ENCODE data around the gene GPR160.

DNA sequence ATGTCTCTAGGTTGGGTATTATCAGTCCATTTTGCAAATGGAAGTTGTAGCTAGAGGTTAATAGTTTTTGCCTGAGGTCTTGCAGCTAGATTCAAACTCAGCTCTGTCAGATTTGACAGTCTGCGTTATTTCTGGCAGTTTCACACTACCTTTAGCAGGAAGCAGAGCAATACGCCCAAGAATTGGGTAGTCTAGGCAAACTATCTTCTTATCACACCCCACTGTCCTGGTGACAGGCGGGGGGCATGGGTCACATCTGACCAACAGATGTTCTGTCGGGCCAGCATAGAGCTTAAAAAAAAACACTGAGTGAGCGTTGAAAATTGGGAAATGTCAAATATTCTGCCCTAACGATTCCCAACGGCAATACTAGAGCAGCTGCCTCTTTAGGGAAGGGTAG lies 5.7 kb downstream of the GPR160 start:
- TF ChIP-seq, protein P1, sequence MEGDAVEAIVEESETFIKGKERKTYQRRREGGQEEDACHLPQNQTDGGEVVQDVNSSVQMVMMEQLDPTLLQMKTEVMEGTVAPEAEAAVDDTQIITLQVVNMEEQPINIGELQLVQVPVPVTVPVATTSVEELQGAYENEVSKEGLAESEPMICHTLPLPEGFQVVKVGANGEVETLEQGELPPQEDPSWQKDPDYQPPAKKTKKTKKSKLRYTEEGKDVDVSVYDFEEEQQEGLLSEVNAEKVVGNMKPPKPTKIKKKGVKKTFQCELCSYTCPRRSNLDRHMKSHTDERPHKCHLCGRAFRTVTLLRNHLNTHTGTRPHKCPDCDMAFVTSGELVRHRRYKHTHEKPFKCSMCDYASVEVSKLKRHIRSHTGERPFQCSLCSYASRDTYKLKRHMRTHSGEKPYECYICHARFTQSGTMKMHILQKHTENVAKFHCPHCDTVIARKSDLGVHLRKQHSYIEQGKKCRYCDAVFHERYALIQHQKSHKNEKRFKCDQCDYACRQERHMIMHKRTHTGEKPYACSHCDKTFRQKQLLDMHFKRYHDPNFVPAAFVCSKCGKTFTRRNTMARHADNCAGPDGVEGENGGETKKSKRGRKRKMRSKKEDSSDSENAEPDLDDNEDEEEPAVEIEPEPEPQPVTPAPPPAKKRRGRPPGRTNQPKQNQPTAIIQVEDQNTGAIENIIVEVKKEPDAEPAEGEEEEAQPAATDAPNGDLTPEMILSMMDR (conservative IDR thresholded peaks at IDR 0.05 in 1 of 2, IDR thresholded peaks at IDR 0.05 in 1 of 2; ENCODE audit: low read depth in 1 of 2, low read length in 2 of 2): no peak
- TF ChIP-seq EZH2 (IDR thresholded peaks at IDR 0.05; ENCODE audit: low read length, missing control alignments): no peak
